Natural killer cell (primary cell): Measurements from ENCODE around the gene MICAL2. TPM values are rescaled to one million over a fixed set of nuclear protein-coding genes. Genes with fewer than 3 reads are reported as not detected.

Experiments
- ATAC-seq, 3 donors: fragments of 150-1000 bp in 2 of 3; fragments of 200-7000 bp in 1 of 3; cut with Tn5 transposase; 1 replicate in 1 of 3; 2 replicates in 2 of 3; pipeline ENCODE4 v1.10.0; 2021; ENCODE audit warnings: mild to moderate bottlenecking in 2 of 3, moderate library complexity in 2 of 3
- DNase-seq, 2 donors: peaks; one replicate each; pipeline versions ENCODE4 v3.0.0 to v3.0.0-alpha.2; 2013 to 2021; ENCODE audit warnings: mixed read lengths in 1 of 2
- H3K27ac ChIP-seq: one replicate; pipeline ENCODE4 v1.5.1; 2013; ENCODE audit warnings: mild to moderate bottlenecking, low read length
- H3K27me3 ChIP-seq: one replicate; pipeline ENCODE4 v1.6.1; 2013; ENCODE audit warnings: low read length; ENCODE audit not compliant: control insufficient read depth, insufficient read depth
- H3K36me3 ChIP-seq: one replicate; pipeline ENCODE4 v1.6.1; 2013; ENCODE audit warnings: low read length; ENCODE audit not compliant: control insufficient read depth, insufficient read depth
- H3K4me1 ChIP-seq: one replicate; pipeline ENCODE4 v1.6.1; 2013; ENCODE audit warnings: low read length; ENCODE audit not compliant: control insufficient read depth, insufficient read depth
- H3K4me3 ChIP-seq: one replicate; pipeline ENCODE4 v1.5.1; 2013; ENCODE audit warnings: low read length
- H3K9me3 ChIP-seq: one replicate; pipeline ENCODE4 v1.6.1; 2013; ENCODE audit warnings: low read length; ENCODE audit not compliant: control insufficient read depth, insufficient read depth
- H3K27ac Mint-ChIP-seq, 2 donors: one replicate each; pipeline ENCODE4 v1.8.0; 2022; ENCODE audit warnings: mild to moderate bottlenecking in 2 of 2, mixed read lengths in 2 of 2, moderate library complexity in 1 of 2
- H3K27me3 Mint-ChIP-seq, 2 donors: one replicate each; pipeline ENCODE4 v1.8.0; 2022; ENCODE audit warnings: low read depth in 2 of 2, mixed read lengths in 2 of 2
- H3K36me3 Mint-ChIP-seq: one replicate; pipeline ENCODE4 v1.8.0; 2022; ENCODE audit warnings: mixed read lengths
- H3K4me1 Mint-ChIP-seq, 2 donors: one replicate each; pipeline ENCODE4 v1.8.0; 2022; ENCODE audit warnings: mixed read lengths in 2 of 2
- H3K4me3 Mint-ChIP-seq: one replicate; pipeline ENCODE4 v1.8.0; 2022; ENCODE audit warnings: mild to moderate bottlenecking, moderate library complexity, mixed read lengths
- H3K9me3 Mint-ChIP-seq, 2 donors: one replicate each; pipeline ENCODE4 v1.8.0; 2022; ENCODE audit warnings: mixed read lengths in 2 of 2
- CTCF ChIP-seq: fragments of 200-600 bp; IDR thresholded peaks from one replicate; pipeline ENCODE4 v1.8.0; 2022; ENCODE audit warnings: antibody characterized with exemption
- WGBS: methylation state at CpG from one replicate; pipeline ENCODE4 v1.1.7; 2013; ENCODE audit warnings: missing lambda C conversion rate; ENCODE audit not compliant: insufficient coverage; 5-methylcytosine and 5-hydroxymethylcytosine counted together
- intact Hi-C: fragments of 100-400 bp; cut with micrococcal nuclease; formaldehyde crosslinking; loops from one replicate; pipeline ENCODE4 v1.14.2; 2022
- total RNA-seq, 4 donors: library from RNA; stranded (reverse); fragments of 120-200 nt in 1 of 4; gene quantifications; one replicate each; pipeline versions ENCODE4 v1.2.3 to v1.2.4, GENCODE V29; 2013 to 2022

The MICAL2 gene
- total RNA-seq, 3 donors from 2014 or later (not counting 1 experiment from before 2014, with no cell fraction given) = 54.6 to 68.6 (median 57.4) TPM

DNA sequence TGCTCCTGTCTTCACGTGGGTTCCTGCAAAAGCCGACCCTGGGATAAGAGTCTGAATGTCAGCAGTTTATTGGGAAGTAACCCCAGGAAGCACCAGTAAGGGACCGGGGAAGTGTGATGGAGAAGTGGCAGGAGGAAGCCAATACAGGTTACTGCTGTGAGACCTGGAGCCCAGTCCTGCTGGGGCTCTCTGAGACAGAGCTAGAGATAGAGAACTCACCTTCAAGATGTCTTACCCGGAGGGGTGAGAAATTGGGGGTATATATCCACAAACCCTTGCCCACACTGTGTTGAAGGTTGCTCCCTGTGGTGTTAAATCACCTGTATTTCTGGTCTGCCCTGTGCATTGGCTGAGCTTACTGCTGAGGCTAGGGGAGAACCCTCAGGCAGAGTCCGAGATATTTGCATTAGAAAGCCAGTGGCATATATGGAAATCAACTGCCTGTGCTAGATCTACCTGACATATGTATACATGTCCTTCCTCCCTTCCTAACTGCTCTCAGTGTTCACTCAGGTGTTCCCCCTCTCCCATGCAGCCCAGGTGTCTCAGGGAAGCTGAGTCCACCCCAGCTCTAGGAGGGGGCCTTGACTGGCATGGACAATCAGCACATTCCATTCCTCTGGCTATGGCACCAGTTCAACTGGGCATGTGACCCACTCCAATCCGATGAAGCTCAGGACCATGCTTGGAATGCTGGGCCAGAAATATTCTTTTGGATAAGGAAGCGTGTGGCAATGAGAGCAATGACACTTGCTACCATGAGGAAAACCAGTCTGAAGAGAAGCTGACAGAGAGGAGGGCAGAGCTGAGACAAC lies 6.8 kb upstream of the MICAL2 start:
- Histone ChIP-seq H3K27me3 (no peaks in the 10 kb centered on the region), H3K4me3 (no peak overlapping the region), H3K36me3 (no peaks in the 10 kb centered on the region), H3K4me1 (peaks cover 35% of the 10 kb centered on the region), H3K27ac (no peak overlapping the region), H3K9me3 (no peaks in the 10 kb centered on the region)
- ATAC-seq (no peak), DNase-seq (no peak)
- Mint-ChIP-seq H3K4me1 (peaks cover 46 to 60% of the 10 kb centered on the region in 2 donors), H3K27me3 (peaks cover 29 to 37% of the 10 kb centered on the region in 2 donors), H3K27ac (no peak overlapping the region), H3K9me3 (no peaks in the 10 kb centered on the region), H3K4me3 (no peak overlapping the region), H3K36me3 (no peaks in the 10 kb centered on the region)
- intact Hi-C loops = no loop called here
- 75% methylated on average over 6 of the region's 7 CpGs for WGBS
- no peak for TF ChIP-seq CTCF

- Histone ChIP-seq H3K27ac (no peak overlapping the region), H3K36me3 (no peaks in the 10 kb centered on the region), H3K27me3 (no peaks in the 10 kb centered on the region), H3K4me1 (peaks cover 34% of the 10 kb centered on the region), H3K4me3 (no peak overlapping the region), H3K9me3 (no peaks in the 10 kb centered on the region)
- peaks cover 40 to 47% of the 10 kb centered on the region in 2 donors for H3K4me1 Mint-ChIP-seq
- no peak overlapping the region for H3K4me3 Mint-ChIP-seq
- ATAC-seq (no peak), DNase-seq (no peak)
- H3K9me3 Mint-ChIP-seq = no peaks in the 10 kb centered on the region
- TF ChIP-seq CTCF = no peak
- 57% methylated on average over 2 of the region's 2 CpGs for WGBS
- intact Hi-C loops = no loop called here
- H3K27ac Mint-ChIP-seq = peak overlapping the region in 1 of 2 donors; percentile 58
- H3K36me3 Mint-ChIP-seq = no peaks in the 10 kb centered on the region
- H3K27me3 Mint-ChIP-seq = peaks cover 18 to 29% of the 10 kb centered on the region in 2 donors
These were observed 4.9 kb upstream of the MICAL2 start for GRCh38 chr11:12105471-12105870.

- H3K4me1 ChIP-seq = peaks cover 38% of the 10 kb centered on the region
- no peaks in the 10 kb centered on the region for H3K36me3 ChIP-seq
- no peak for TF ChIP-seq CTCF
- H3K27me3 ChIP-seq = no peaks in the 10 kb centered on the region
- no peak overlapping the region for H3K4me3 Mint-ChIP-seq
- H3K27ac Mint-ChIP-seq = peak overlapping the region in 1 of 2 donors; percentile 58
- H3K9me3 Mint-ChIP-seq = no peaks in the 10 kb centered on the region
- no peak overlapping the region for H3K4me3 ChIP-seq
- no peaks in the 10 kb centered on the region for H3K9me3 ChIP-seq
- H3K27me3 Mint-ChIP-seq = peaks cover 16 to 27% of the 10 kb centered on the region in 2 donors
- intact Hi-C loops = no loop called here
- no peak overlapping the region for H3K27ac ChIP-seq
- H3K36me3 Mint-ChIP-seq = no peaks in the 10 kb centered on the region
- H3K4me1 Mint-ChIP-seq = peaks cover 37 to 46% of the 10 kb centered on the region in 2 donors
- 86% methylated on average over 5 of the region's 5 CpGs for WGBS
- ATAC-seq (no peak), DNase-seq (no peak)
These were observed 4.3 kb upstream of the MICAL2 start for GRCh38 chr11:12106101-12106500.
